Gastroesophageal sphincter (tissue), 3 donors: ENCODE results near the gene PPP3CA.

ENCODE experiments used
- POLR2A ChIP-seq, 2 donors: fragments of 450-650 bp; IDR thresholded peaks; one replicate each; pipeline ENCODE4 v1.6.1; 2017; ENCODE audit warnings: antibody characterized with exemption in 2 of 2, mild to moderate bottlenecking in 2 of 2, moderate library complexity in 1 of 2
- POLR2AphosphoS5 ChIP-seq: sonication (generic); formaldehyde crosslinking; IDR thresholded peaks from one replicate; pipeline ENCODE4 v1.6.1; 2017; ENCODE audit warnings: antibody characterized with exemption
- TF ChIP-seq, protein P1 (sequence below), 4 experiments: fragments of 200-600 bp in 2 of 4; fragments of 450-650 bp in 2 of 4; sonication (generic) in 1 of 4; IDR thresholded peaks; one replicate each; pipeline ENCODE4 v1.5.1; 2017 to 2019; ENCODE audit warnings: antibody characterized with exemption in 4 of 4, mild to moderate bottlenecking in 2 of 4, moderate library complexity in 2 of 4

GRCh38 chr4:101315786-101316185 lies 31.5 kb downstream of the PPP3CA start:
- TF ChIP-seq, protein P1, sequence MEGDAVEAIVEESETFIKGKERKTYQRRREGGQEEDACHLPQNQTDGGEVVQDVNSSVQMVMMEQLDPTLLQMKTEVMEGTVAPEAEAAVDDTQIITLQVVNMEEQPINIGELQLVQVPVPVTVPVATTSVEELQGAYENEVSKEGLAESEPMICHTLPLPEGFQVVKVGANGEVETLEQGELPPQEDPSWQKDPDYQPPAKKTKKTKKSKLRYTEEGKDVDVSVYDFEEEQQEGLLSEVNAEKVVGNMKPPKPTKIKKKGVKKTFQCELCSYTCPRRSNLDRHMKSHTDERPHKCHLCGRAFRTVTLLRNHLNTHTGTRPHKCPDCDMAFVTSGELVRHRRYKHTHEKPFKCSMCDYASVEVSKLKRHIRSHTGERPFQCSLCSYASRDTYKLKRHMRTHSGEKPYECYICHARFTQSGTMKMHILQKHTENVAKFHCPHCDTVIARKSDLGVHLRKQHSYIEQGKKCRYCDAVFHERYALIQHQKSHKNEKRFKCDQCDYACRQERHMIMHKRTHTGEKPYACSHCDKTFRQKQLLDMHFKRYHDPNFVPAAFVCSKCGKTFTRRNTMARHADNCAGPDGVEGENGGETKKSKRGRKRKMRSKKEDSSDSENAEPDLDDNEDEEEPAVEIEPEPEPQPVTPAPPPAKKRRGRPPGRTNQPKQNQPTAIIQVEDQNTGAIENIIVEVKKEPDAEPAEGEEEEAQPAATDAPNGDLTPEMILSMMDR (IDR thresholded peaks at IDR 0.05), result no peak
- no peak for TF ChIP-seq POLR2A (IDR thresholded peaks at IDR 0.05)
- no peak for TF ChIP-seq POLR2AphosphoS5
